Amniotic epithelial cell (primary cell): ENCODE measurements around the gene KIFC1.
"Not testable (repeated sequence)": the region's sequence is repeated elsewhere in the genome, so short reads cannot be mapped to it uniquely, and the experiment has no call there.

ENCODE experiments used
- DNase-seq: peaks from one replicate; pipeline ENCODE4 v3.0.0-alpha.2; 2010; ENCODE audit warnings: low read depth

The KIFC1 gene

GRCh38 chr6:33373960-33374910 lies 17.4 kb upstream of the KIFC1 start:
- peak; percentile 21 for DNase-seq

- peak; percentile 89 for DNase-seq
Observed at GRCh38 chr6:33375143-33375671, 16.4 kb upstream of the KIFC1 start.

- DNase-seq = no peak
Observed at GRCh38 chr6:33377171-33377570, 14.5 kb upstream of the KIFC1 start.

GRCh38 chr6:33379184-33379583 lies 12.4 kb upstream of the KIFC1 start:
- DNase-seq = not testable (repeated sequence)

GRCh38 chr6:33380272-33380981 lies 11.2 kb upstream of the KIFC1 start:
- no peak for DNase-seq

GRCh38 chr6:33383427-33384185 lies 8.0 kb upstream of the KIFC1 start:
- DNase-seq = no peak

GRCh38 chr6:33384581-33385020 lies 7.0 kb upstream of the KIFC1 start:
- DNase-seq = peak; percentile 84

GRCh38 chr6:33390173-33390572 lies 1.4 kb upstream of the KIFC1 start:
- DNase-seq = no peak

GRCh38 chr6:33390767-33391277 lies 801 bp upstream of the KIFC1 start:
- peak; percentile 17 for DNase-seq

- peak; percentile 21 for DNase-seq
Observed at GRCh38 chr6:33391922-33392594, 435 bp downstream of the KIFC1 start.

- DNase-seq = no peak
Observed at GRCh38 chr6:33392595-33392948, 949 bp downstream of the KIFC1 start.

GRCh38 chr6:33392979-33393378 lies 1.4 kb downstream of the KIFC1 start:
- no peak for DNase-seq

- no peak for DNase-seq
Observed at GRCh38 chr6:33397541-33397940, 5.9 kb downstream of the KIFC1 start.

GRCh38 chr6:33398601-33399000 lies 7.0 kb downstream of the KIFC1 start:
- DNase-seq = not testable (repeated sequence)

GRCh38 chr6:33399881-33400280 lies 8.3 kb downstream of the KIFC1 start:
- DNase-seq = not testable (repeated sequence)

- DNase-seq = no peak
Observed at GRCh38 chr6:33404884-33405283, 13.3 kb downstream of the KIFC1 start.

- DNase-seq = no peak
Observed at GRCh38 chr6:33405386-33405940, 13.8 kb downstream of the KIFC1 start.

- DNase-seq = no peak
Observed at GRCh38 chr6:33406126-33406525, 14.5 kb downstream of the KIFC1 start.

- peak; percentile 64 for DNase-seq
Observed at GRCh38 chr6:33407132-33407718, 15.6 kb downstream of the KIFC1 start.

- peak; percentile 95 for DNase-seq
Observed at GRCh38 chr6:33410050-33410710, 18.6 kb downstream of the KIFC1 start.
